ENCODE measurements around the gene CYP26B1.

CYP26B1 gene

DNA sequence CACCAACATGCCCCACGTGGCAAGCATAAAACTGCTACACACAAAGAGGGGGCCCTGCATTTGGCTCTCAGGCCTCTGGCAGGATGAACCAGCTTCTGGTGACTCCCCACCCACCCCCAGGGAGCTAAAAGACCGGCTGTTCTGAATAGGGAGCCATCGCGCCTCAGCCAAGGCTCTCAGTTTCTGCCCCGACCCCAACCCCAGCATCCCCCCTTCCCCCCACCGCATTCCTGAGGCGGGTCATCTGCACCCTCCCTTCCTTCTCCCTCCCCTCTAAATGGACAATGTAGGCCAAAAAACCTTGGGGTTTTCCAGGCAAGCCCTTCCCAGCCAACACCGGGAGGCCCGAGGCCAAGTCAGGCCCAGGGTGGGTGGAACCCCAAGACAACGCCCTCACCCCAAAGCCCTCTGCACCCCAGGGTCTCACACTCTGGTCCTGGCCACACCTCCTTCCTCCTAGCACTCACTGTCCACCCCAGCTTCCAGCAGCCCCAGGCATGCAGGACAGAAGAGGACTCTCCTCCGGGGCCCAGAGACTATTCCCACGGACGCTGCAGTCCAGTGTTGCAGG lies 5.7 kb downstream of the CYP26B1 start:
- DNase-seq (ENCODE audit: low read depth in 2 of 2) = no peak

DNA sequence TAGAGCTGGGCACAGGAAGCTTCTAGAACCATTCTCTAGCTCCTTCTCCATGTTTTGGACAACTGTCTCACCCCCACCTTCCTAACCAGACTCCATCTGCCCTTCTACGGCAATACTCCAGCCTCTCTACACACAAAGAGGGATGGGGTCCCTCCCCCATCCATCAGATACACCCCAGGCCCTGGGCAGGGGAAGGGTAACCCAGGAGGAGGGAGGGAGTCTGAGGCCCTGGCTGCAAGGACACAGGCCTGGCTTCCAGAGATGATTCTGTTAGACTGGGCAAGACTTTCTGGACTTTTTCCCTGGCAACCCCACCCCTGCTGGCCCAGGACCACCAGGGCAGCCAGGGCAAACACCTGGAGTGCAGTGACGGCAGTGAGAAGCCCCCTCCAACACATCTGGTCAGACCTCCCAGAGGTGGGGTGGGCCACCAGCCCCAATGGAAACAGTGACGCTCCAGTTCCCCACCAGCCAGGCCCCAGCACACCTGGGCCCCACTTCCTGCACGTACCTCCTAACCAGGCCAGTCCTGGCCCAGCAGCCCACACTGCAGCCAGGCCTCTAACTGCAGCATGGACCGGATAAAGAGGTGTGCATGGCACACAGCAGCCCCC lies 6.5 kb downstream of the CYP26B1 start:
- no peak for DNase-seq (ENCODE audit: low read depth in 2 of 2)

DNA sequence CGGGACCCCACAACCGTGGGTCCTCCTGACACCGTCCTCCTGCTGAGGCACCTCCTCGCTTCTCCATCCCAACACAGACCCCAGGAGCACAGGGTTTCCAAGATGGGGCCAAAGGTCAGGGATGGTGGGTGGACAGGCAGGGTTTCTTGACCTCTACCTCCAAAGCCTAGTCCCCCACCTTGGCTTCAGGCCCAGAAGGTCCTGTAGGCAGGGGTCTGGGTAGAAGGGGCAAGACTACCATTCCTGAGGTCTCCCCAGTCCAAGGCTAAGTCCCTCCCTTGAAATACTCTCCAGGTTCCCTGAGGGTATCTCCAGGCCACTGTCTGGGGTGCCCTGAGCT lies 7.1 kb downstream of the CYP26B1 start:
- no peak for DNase-seq (ENCODE audit: low read depth in 2 of 2)

DNA sequence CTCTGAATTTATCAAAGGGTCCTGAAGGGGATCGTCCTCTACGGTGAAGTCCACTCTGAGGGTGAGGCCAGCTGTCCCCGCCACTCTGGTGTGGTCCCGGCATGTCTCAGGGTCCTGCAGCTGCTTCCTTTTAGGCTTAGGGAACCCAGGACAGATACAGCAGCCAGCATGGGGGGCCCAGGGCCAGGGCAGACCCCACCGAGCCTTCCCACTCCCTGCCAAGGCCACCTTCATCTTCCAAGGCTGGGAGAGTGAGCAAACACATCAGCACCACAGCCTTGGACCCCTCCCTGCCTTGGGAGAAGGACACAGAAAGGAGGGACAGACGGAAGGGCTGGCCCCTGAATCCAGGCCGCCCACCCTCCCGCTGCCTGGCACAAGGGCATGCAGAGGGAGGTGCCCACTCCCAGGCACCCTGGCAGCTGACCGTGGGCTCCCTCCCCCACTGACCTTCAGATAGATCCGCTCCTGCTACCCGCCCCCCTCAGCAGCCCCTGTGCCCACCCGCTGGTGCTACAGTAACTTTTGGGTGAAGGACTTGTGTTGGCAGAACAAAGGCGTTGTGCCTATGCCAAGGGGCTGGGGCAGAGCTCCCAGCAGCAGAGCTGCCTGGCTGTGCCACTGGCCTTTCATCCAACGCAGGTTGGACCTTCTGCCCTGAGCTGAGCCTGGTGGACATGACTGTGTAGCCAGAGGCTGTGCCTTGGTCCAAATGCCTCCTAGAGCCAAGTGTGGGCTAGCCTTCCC lies 7.6 kb downstream of the CYP26B1 start:
- no peak for DNase-seq (ENCODE audit: low read depth in 2 of 2)

DNA sequence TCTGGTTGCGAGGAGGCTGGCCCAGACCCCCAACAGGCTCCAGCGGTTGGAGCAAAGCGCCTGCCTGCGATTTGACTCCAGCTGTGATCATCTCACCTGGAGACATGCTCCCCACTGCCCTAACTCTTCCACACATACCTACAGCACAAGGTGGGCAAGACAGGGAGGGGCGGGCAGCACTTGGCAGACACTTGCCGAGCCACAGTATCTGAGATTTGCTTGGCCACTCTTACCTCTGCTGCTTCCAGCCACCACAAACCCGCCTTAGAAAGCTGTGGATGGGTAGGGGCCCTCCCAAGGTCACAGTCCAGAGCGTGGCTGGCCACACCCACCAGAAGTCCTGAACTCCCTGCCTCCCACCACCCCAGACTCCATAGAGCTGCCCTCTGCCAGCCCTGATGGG lies 8.2 kb downstream of the CYP26B1 start:
- DNase-seq (ENCODE audit: low read depth in 2 of 2) = no peak

DNA sequence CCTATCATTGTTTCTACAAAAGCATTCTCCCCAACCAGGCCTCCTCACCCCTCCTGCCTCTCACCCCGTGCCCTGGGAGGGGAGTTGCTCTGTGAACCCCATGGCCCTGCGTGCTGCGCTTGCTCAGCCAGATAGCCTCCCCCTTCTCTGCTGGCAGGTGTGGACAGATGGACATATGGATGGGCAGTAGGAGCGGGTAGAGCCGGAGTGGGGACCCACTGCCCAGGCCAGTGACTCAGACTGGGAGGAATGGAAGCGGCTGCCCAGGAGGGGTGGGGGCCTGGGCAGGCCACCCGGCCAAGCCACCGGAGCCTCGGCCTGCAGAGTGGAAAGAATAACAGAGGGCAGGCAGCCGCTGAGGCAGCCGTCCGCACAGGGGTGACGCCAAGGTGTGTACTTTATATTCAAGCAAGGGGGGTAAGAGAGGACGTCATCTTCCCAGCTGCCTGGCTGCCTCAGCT lies 8.7 kb downstream of the CYP26B1 start:
- DNase-seq (ENCODE audit: low read depth in 2 of 2) = no peak

DNA sequence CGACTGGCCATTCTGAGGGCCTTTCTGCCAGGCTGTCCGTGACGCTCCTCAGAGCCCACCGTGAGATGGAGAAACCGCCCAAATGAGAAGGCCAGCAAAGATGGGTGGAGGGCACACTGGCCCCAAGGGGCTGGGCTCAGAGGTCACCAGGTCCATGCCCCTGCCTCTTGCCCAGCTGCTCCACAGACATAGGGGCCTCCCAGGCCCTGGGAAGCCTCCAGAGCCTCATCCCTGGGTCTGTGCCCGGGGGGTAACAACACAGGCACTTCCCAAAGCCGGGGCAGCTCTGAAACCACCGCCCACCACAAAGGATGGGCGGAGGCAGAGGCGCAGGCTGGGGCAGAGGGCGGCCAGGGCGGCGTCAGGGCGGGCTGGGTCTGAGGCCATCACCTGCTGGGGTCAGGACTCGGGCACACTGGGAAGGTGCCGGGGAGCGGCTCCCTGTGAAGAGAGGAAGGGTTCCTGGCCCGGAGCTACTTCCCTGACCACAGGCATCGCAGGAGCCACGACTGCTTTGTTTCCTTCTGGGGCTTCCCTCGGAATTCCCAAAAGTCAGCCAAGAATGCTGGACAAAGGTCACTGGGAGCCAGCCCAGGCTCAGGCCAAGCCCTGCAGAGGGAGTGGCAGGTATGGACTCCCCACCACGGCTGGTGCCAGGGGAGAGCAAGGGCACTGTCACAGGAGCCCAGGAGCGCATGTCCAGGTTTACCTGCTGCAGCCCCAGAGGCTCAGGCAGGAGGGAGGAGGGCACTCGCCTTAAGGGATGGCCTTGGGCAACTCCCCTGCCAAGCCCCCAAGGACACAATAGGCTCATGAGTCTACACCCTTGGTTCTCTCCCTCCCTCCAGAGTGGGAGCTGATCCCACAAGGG lies 9.4 kb downstream of the CYP26B1 start:
- no peak for DNase-seq (ENCODE audit: low read depth in 2 of 2)

DNA sequence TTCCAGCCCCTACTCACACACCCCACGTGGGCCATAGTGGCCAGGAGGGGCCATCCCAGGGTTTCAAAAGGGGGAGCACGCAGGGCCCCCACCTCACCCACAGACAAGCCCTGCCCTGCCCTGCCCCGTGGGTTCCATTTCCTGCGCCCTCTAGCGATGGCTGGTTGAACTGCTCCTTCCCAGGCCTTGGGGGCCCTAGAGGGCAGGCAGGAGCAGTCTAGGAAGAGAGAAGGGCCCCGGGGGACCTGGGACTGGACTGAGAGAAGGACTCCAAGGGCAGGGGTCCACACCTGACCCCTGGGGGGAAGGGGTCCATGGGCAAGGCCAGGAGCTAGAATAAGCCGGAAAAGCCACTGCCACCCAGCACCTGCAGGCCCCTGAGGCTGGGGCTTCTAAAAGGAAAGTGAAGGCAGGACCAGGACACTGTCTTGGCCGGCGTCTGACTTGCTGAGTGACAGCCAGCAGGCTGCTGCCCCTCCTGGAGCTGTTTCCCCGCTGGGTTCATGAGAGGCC lies 10.1 kb downstream of the CYP26B1 start:
- peak; percentile 33 to 48 for DNase-seq (ENCODE audit: low read depth in 2 of 2)

DNA sequence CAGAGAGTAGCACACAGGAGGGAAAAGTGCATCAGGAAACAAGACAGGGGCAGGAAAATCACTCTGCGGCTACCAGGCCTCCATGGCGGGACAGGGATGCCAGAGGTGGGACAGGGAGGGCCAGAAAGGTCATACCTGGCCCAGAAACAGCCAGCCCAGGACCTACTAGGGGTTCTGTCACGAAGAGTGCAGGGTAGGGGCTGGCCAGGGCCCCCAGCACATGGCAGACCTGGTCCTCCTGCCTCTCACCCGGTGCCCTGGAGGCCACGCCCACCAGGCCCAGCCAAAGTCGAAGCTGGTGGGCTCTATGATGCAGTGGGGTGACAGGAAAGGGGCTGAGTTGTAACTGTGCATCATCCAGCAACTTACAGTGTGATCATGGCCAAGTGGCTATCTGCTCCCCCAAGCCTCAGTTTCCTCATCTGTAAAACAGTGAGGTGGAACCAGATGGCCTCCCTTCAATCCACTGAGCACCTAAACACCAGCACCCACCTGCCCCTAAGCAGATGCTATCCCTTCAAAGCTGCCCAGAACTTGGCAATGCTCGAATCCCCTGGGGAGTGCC lies 10.6 kb downstream of the CYP26B1 start:
- no peak for DNase-seq (ENCODE audit: low read depth in 2 of 2)

DNA sequence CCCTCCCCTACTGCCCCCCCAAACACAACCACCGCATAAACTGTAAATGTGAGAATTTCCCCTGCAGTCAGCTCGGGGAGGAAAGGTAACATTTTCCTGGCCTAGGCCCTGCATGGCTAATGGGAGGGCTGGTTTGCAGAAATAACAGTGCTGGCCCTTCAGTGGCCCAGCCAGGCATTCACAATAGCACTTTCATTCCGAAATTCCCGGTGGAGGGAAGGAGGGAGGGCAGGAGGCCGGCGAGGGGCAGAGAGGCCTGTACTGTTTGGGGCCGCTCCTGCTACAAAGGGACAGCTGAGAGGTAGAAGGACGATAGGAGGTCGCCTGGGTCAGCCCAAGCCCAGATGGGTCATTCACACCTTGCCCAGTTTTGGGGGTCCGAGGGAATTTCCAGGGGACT lies 11.3 kb downstream of the CYP26B1 start:
- no peak for DNase-seq (ENCODE audit: low read depth in 2 of 2)

DNA sequence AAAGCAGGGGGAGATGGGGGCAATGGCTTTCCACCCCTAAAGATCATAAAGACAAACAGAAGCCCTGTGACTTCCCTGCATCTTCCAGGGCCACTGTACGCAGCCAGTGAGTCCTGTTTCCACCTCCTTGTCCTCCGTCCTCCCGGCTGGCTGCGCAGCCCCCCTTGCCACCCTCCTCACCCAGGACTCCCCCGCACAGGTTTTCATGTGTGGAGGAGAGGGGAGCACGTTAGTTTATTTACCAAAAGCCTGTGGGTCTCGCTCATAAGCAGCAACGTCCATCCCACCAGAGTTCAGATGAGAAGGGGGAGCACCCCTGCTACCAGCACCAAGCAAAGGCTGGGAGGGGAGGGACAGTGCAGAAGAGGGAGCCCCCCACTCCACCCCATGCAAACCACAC lies 11.7 kb downstream of the CYP26B1 start:
- DNase-seq (ENCODE audit: low read depth in 2 of 2) = no peak

DNA sequence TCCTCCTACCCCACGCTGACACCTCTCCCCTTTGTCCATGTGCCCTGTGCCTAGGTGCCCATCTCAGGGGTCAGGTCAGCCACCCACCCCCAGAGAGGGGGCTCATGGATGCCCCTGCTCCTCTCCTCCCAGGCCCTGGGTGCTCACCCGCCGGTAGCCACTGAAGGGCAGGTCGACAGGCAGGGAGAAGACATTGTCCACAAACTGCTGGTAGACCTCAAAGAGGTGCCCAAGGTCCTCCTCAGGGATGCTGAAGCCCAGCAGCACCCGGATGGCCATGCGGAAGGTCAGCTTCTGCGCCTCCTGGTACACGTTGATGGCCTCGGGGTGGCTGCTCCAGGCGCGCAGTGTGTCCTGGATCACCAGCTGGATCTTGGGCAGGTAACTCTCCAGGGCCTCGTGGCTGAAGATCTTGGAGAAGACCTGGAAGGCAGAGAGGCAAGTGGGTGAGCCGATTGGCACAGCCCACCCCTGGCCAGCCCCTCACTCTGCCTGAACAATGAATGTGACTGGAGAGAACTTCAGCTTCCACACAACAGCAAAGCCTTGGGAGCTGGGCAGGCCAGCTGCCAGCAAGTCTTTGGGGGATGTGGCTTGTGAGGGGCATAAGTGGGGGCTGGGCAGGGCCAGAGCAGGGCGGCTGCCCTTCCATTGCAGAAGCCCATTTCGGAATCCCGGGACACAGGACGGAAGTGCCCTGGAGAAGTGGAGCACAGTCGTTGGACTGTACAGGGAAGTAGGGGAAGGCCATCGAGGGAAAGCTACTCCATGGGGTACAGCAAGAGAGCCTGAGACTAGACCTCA lies 12.5 kb downstream of the CYP26B1 start:
- no peak for DNase-seq (ENCODE audit: low read depth in 2 of 2)

DNA sequence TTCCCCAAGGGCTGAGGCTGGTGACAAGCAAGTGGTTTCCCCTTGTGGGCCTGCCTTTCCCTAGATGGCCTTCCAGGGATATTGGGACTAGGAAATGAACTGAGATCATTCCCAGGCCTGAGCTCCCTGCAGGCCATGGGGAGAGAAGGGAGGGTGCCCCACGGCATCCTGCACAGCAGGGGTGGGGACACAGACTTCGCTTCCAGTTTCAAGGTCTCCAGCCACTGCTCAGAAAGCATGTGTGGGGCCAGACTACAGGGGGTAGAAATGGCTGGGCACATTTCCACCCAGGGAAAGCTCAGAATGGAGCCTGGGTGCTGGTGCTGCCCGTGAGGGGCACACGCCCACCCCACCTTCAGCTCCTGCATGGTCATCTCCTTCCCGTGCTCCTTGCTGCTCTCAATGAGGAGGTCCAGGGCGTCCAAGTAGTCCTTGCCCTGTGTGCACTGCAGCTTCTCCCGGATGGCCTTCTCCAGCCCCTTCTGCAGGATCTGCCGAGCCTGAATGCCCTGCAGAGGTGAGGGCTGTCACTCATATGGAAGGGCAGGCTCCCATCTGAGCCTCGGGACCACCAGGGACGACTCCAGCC lies 13.2 kb downstream of the CYP26B1 start:
- no peak for DNase-seq (ENCODE audit: low read depth in 2 of 2)

DNA sequence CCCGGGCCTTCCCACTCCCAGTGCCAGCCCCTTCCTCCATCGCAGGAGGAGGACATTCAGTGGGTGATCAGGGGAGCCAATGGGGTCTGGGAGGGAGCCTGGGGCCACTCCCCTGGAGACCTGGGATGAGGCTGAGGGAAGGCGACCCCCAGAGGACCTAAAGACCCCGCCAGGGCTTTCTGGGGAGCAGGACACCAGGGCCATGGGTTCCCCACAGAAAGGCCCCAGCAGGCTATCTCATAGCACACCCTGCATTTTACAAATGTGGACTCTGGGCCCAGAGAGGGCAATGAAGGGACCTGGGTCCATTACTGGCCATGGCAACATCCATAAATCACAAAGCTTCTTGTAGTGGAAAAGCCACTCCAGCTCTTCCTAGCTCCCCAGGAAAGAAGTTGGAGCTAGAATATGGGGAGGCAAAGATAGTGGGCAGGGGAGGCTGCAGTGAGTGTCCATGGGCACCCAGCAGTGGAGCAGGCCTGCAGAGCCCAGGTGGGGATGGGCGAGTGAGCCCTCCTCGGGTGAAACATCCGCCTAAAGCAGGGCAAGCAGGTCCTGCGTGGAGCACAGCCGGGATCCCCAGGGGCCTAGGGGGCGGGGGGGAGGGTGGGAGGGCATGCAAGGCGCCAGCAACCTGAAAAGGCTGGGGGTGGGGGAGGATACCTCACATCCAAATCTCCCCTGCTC lies 13.8 kb downstream of the CYP26B1 start:
- DNase-seq (ENCODE audit: low read depth in 2 of 2) = no peak

DNA sequence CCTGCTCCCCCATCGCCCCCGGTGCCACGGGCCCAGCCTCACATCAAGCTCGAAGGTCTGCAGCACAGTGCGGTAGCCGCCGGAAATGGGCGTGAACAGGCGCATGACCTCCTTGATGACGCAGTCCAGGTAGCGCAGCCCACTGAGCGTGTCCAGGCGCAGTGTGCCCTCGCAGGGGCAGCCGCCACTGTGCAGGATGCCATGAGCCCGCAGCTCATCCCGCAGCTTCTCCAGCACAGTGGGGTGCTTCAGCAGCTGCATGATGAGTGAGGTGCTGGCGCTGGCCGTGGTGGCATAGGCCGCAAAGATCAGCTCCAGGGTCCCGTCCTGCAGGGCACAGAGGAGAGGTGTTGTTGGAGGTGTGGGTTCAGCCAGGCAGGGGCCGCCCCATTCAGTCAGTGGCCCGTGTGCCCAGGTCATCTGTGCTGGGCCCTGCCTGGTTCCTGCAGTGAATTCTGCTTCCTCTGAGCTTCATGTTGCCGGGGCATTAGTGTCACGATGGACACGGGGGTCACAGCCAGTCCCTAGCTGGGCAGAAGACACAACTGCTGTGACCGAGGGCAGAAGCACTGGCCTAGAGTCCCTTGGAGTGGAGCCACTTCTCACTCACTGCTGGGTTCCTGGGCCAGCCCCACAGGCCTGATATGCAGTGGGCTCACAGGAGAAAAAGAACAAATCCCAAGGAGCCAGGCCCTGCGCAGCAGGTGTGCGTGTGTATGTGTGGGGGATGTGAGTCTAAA lies 14.5 kb downstream of the CYP26B1 start:
- no peak for DNase-seq (ENCODE audit: low read depth in 2 of 2)

DNA sequence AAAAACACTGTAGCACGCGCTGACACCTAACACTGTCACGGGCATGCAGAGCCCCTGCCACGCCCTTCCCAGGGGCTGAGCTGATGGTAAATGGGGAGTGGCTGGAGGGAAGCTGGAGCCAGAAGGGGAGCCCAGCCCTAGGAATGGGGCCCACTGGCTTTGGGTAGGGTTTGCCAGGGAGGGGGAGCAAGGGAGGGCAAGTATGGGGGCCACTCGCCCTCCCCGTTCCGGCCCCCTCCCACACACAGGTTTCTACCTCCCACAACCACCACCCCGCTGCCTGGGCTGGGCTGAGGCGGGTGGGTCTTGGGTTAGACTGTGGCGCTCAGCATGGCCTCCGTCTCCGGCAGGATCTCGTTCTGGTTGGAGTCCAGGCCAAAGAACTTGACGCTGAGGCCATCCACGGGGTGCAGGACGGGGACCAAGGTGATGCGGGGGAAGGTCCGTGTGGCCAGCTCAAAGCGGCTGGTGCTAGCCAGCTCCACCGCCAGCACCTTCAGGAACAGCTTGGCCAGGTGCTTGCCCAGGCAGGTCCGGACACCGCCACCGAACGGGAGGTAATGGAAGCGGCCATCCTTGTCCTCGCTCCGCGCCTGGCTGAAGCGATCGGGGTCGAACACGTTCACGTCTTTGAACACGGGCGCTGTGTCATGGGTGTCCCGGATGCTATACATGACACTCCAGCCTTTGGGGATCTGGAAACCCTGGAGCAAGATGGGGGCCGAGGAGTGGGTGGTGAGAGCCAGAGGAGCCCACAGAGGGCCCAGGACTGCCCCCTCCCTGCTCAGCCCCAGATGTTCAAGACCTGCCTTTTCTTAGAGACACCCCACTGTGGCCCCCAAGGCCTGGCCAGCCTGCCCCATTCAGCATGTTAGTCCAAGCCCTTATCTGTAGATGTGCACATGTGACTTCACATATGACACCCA lies 15.5 kb downstream of the CYP26B1 start:
- no peak for DNase-seq (ENCODE audit: low read depth in 2 of 2)

DNA sequence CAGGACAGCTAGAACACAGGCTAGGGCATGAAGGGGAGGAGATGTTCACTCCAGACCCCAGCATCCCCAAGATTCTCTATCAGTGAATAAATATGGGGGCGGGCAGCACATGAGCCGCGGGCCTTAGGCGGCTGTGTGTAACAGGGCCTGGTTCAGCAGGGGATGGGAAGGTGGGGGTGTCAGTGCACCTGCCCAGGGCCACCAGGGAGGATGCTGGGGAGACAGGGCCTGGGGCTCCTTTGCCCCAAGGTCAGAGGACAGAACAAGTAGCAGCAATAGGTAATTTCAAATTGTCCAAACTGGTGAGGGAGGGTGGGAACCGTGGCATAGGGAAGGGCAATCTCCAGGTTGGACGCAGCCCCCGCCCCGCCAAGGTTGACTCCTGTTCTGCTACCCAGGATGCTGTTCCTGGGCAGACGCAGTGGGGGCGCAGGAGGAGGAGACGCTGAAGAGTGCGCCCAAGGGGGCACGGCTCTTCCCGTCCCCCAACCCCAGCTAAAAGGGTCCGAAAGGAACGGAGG lies 16.2 kb downstream of the CYP26B1 start:
- no peak for DNase-seq (ENCODE audit: low read depth in 2 of 2)

Data from stimulated activated CD4-positive, alpha-beta T cell treated with anti-CD3 and anti-CD28 coated beads, Interleukin-15, amount 100 ng/mL, for 48 hours (primary cell).